H1 (cell line): ENCODE measurements around the gene MBD3. TPM values are rescaled to one million over a fixed set of nuclear protein-coding genes. Genes with fewer than 3 reads are reported as not detected.
"Not testable (repeated sequence)": the region's sequence is repeated elsewhere in the genome, so short reads cannot be mapped to it uniquely, and the experiment has no call there.

Experiments
- CTCF ChIA-PET: fragments of 300-600 bp; sonication (Branson Sonifier 250); formaldehyde crosslinking; loops from one replicate; lab custom pipeline; 2021; ENCODE audit not compliant: partially characterized antibody; lab: Charles Lee
- POLR2A ChIA-PET: fragments of 300-600 bp; sonication (Branson Sonifier 250); formaldehyde crosslinking; loops from one replicate; lab custom pipeline; 2021; ENCODE audit warnings: inconsistent platforms; ENCODE audit not compliant: partially characterized antibody; lab: Charles Lee
- DNase-seq, 2 experiments: peaks; one replicate each; pipeline versions ENCODE4 v3.0.0 to v3.0.0-alpha.2; 2010 to 2022; ENCODE audit warnings: low spot score in 2 of 2, low read depth in 1 of 2, mixed read lengths in 1 of 2
- FAIRE-seq: peaks from 2 replicates; lab custom pipeline; 2011; peaks lifted over from hg19 to GRCh38; lab: Jason Lieb, UNC
- H2AFZ ChIP-seq: 2 replicates; pipeline ENCODE4 v1.8.1; 2012; ENCODE audit warnings: low read length, inconsistent platforms
- H2AK5ac ChIP-seq: 2 replicates; pipeline ENCODE4 v1.6.1; 2013; ENCODE audit warnings: low read depth, low read length
- H2BK120ac ChIP-seq: replicated peaks from 2 replicates; pipeline ENCODE3; 2013; ENCODE audit warnings: low read depth, low read length, inconsistent platforms
- H2BK12ac ChIP-seq: 2 replicates; pipeline ENCODE4 v1.6.1; 2013; ENCODE audit warnings: low read depth, low read length
- H2BK15ac ChIP-seq: 2 replicates; pipeline ENCODE4 v1.6.1; 2013; ENCODE audit warnings: low read length
- H2BK20ac ChIP-seq: 2 replicates; pipeline ENCODE4 v1.6.1; 2013; ENCODE audit warnings: low read length
- H2BK5ac ChIP-seq: 2 replicates; pipeline ENCODE4 v1.6.1; 2013; ENCODE audit warnings: low read depth, low read length
- H3K14ac ChIP-seq: 2 replicates; pipeline ENCODE4 v1.6.1; 2013; ENCODE audit warnings: inconsistent platforms; ENCODE audit not compliant: insufficient read length
- H3K18ac ChIP-seq: 2 replicates; pipeline ENCODE4 v1.6.1; 2013; ENCODE audit warnings: low read length; ENCODE audit errors: extremely low read depth
- H3K23ac ChIP-seq: 2 replicates; pipeline ENCODE4 v1.6.1; 2013; ENCODE audit warnings: inconsistent platforms; ENCODE audit not compliant: insufficient read length
- H3K23me2 ChIP-seq: 2 replicates; pipeline ENCODE4 v1.6.1; 2013; ENCODE audit warnings: low read depth, low read length
- H3K27ac ChIP-seq: 2 replicates; pipeline ENCODE4 v1.6.1; 2011; ENCODE audit warnings: low read depth, low read length, inconsistent platforms
- H3K27me3 ChIP-seq, 4 experiments: replicated peaks in 1 of 4; 1 replicate in 1 of 4; 2 replicates in 3 of 4; pipeline versions ENCODE4 v1.6.1 to v1.8.1; 2011 to 2013; ENCODE audit warnings: low read length in 3 of 4, mild to moderate bottlenecking in 3 of 4, inconsistent platforms in 2 of 4, mixed read lengths in 2 of 4, moderate library complexity in 1 of 4; ENCODE audit not compliant: control insufficient read depth in 3 of 4, insufficient read depth in 3 of 4; ENCODE audit errors: extremely low read depth in 1 of 4
- H3K36me3 ChIP-seq, 4 experiments: 2 replicates each; pipeline versions ENCODE4 v1.6.1 to v1.8.1; 2011 to 2013; ENCODE audit warnings: mild to moderate bottlenecking in 4 of 4, low read length in 3 of 4, moderate library complexity in 2 of 4, control low read depth in 1 of 4, inconsistent platforms in 1 of 4; ENCODE audit not compliant: insufficient read depth in 4 of 4, control insufficient read depth in 2 of 4
- H3K4ac ChIP-seq: replicated peaks from 2 replicates; pipeline ENCODE3; 2013; ENCODE audit warnings: low read length, low read depth, mixed read lengths, inconsistent platforms; ENCODE audit not compliant: insufficient read length
- H3K4me1 ChIP-seq, 4 experiments: replicated peaks in 1 of 4; 1 replicate in 1 of 4; 2 replicates in 3 of 4; pipeline versions ENCODE4 v1.6.1 to v1.8.1; 2011 to 2013; ENCODE audit warnings: low read length in 3 of 4, inconsistent platforms in 2 of 4, mixed read lengths in 1 of 4; ENCODE audit not compliant: insufficient read depth in 4 of 4, control insufficient read depth in 3 of 4
- H3K4me2 ChIP-seq, 2 experiments: 2 replicates each; pipeline versions ENCODE4 v1.6.1 to v1.8.1; 2011 to 2013; ENCODE audit warnings: low read depth in 2 of 2, low read length in 2 of 2, control low read depth in 1 of 2, inconsistent platforms in 1 of 2, mild to moderate bottlenecking in 1 of 2; ENCODE audit not compliant: insufficient read depth in 1 of 2
- H3K4me3 ChIP-seq, 4 experiments: fragments of 200-600, 300-600 bp in 1 of 4; sonication (generic), shearing (Covaris generic), sonication (Bioruptor Twin) in 1 of 4; 2 replicates each; pipeline versions ENCODE4 v1.5.1 to v1.8.1; 2011 to 2016; ENCODE audit warnings: low read length in 4 of 4, low read depth in 3 of 4, control low read depth in 2 of 4, inconsistent platforms in 2 of 4, mild to moderate bottlenecking in 2 of 4, mixed read lengths in 1 of 4, moderate library complexity in 1 of 4; ENCODE audit not compliant: insufficient read depth in 2 of 4; ENCODE audit errors: extremely low read depth in 1 of 4
- H3K56ac ChIP-seq: replicated peaks from 2 replicates; pipeline ENCODE3; 2013; ENCODE audit warnings: low read depth, mild to moderate bottlenecking, mixed read lengths, low read length, inconsistent platforms; ENCODE audit not compliant: insufficient read length
- H3K79me1 ChIP-seq: 2 replicates; pipeline ENCODE4 v1.6.1; 2013; ENCODE audit warnings: low read depth, low read length, control low read depth
- H3K79me2 ChIP-seq, 2 experiments: 2 replicates each; pipeline versions ENCODE4 v1.6.1 to v1.8.1; 2012 to 2013; ENCODE audit warnings: low read length in 2 of 2, mild to moderate bottlenecking in 2 of 2, inconsistent platforms in 1 of 2; ENCODE audit not compliant: insufficient read depth in 2 of 2, control insufficient read depth in 1 of 2
- H3K9ac ChIP-seq, 4 experiments: replicated peaks in 1 of 4; 1 replicate in 1 of 4; 2 replicates in 3 of 4; pipeline versions ENCODE4 v1.6.1 to v1.8.1; 2011 to 2013; ENCODE audit warnings: low read depth in 3 of 4, low read length in 3 of 4, control low read depth in 2 of 4, mild to moderate bottlenecking in 2 of 4, moderate library complexity in 2 of 4, inconsistent platforms in 1 of 4; ENCODE audit errors: extremely low read depth in 1 of 4
- H3K9me3 ChIP-seq, 2 experiments: 2 replicates each; pipeline versions ENCODE4 v1.6.1 to v1.8.1; 2012 to 2013; ENCODE audit warnings: mild to moderate bottlenecking in 2 of 2, moderate library complexity in 2 of 2, control low read depth in 1 of 2, inconsistent platforms in 1 of 2, low read depth in 1 of 2, low read length in 1 of 2, mixed read lengths in 1 of 2; ENCODE audit not compliant: insufficient read depth in 2 of 2
- H4K20me1 ChIP-seq, 2 experiments: replicated peaks in 1 of 2; 2 replicates each; pipeline versions ENCODE3 to v1.8.1; 2011 to 2013; ENCODE audit warnings: inconsistent platforms in 2 of 2, low read length in 2 of 2, mild to moderate bottlenecking in 1 of 2; ENCODE audit not compliant: insufficient read depth in 2 of 2, control insufficient read depth in 1 of 2
- H4K5ac ChIP-seq: 2 replicates; pipeline ENCODE4 v1.6.1; 2013; ENCODE audit warnings: low read length, low read depth, mixed read lengths, inconsistent platforms; ENCODE audit not compliant: insufficient read length
- H4K8ac ChIP-seq: 2 replicates; pipeline ENCODE4 v1.8.0; 2013; ENCODE audit warnings: mild to moderate bottlenecking, moderate library complexity, low read length, inconsistent platforms; ENCODE audit not compliant: insufficient read depth; ENCODE audit errors: extremely low read depth
- H4K91ac ChIP-seq: replicated peaks from 2 replicates; pipeline ENCODE3; 2013; ENCODE audit warnings: low read length, mixed read lengths, inconsistent platforms; ENCODE audit not compliant: insufficient read length
- CHD1 ChIP-seq: IDR thresholded peaks from 2 replicates; pipeline ENCODE4 v1.6.1; 2012; ENCODE audit warnings: low read depth, low read length, improper control_type of control experiment
- FOSL1 ChIP-seq: IDR thresholded peaks from 2 replicates; pipeline ENCODE4 v1.6.1; 2011; ENCODE audit warnings: mild to moderate bottlenecking, low read depth, low read length, moderate library complexity; ENCODE audit not compliant: insufficient read depth
- ZNF274 ChIP-seq: IDR thresholded peaks from 2 replicates; pipeline ENCODE4 v1.7.0; 2012; ENCODE audit warnings: low read length, borderline replicate concordance; ENCODE audit errors: extremely low read depth
- WGBS, 2 experiments: shearing (Covaris generic) in 1 of 2; methylation state at CpG; one replicate each; pipeline versions ENCODE4 v1.1.6 to v1.1.7; 2013 to 2015; ENCODE audit warnings: low lambda C conversion rate in 2 of 2, mixed read lengths in 2 of 2, inconsistent platforms in 1 of 2, low coverage in 1 of 2, missing lambda C conversion rate in 1 of 2; ENCODE audit not compliant: insufficient replicate concordance in 2 of 2, insufficient coverage in 1 of 2, insufficient read length in 1 of 2; ENCODE audit errors: extremely low coverage in 1 of 2, missing lambda C conversion rate in 1 of 2; 5-methylcytosine and 5-hydroxymethylcytosine counted together
- polyA plus RNA-seq, 7 experiments: library from polyadenylated mRNA; depleted of rRNA in 3 of 7; stranded (reverse) in 5 of 7; unstranded in 2 of 7; fragments of >200 nt in 5 of 7; fragments of 200-250 nt in 2 of 7; gene quantifications; 1 replicate in 5 of 7; 2 replicates in 1 of 7; 4 replicates in 1 of 7; pipeline versions ENCODE4 v1.2.1 to v1.2.3, GENCODE V29; 2011 to 2013; ENCODE audit warnings: missing spikeins in 2 of 7, mixed read lengths in 2 of 7
- total RNA-seq: library from RNA; stranded (reverse); fragmentation: NEBNext Ultra II Directional; extraction: Animal tissue kit (Norgen Biotek cat#: 25700); gene quantifications from 2 replicates; pipeline ENCODE4 v1.2.1, GENCODE V29; 2021
- TF ChIP-seq, protein P1 (sequence below): IDR thresholded peaks from 2 replicates; pipeline ENCODE4 v1.6.1; 2011; ENCODE audit warnings: low read length, improper control_type of control experiment
- TF ChIP-seq, protein P2 (sequence below): IDR thresholded peaks from 2 replicates; pipeline ENCODE4 v1.6.1; 2012; ENCODE audit warnings: low read length, inconsistent platforms

MBD3 gene
- total and polyA plus RNA-seq, 2 of the 8 experiments (the other 6 are each of a cell fraction or from before 2014, with no cell fraction given): 88.2 to 110 TPM

GRCh38 chr19:1592755-1593500 lies at the start of gene MBD3 (continued):
- TF ChIP-seq, protein P1, sequence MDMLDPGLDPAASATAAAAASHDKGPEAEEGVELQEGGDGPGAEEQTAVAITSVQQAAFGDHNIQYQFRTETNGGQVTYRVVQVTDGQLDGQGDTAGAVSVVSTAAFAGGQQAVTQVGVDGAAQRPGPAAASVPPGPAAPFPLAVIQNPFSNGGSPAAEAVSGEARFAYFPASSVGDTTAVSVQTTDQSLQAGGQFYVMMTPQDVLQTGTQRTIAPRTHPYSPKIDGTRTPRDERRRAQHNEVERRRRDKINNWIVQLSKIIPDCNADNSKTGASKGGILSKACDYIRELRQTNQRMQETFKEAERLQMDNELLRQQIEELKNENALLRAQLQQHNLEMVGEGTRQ: no peak
- TF ChIP-seq CHD1 (no peak), ZNF274 (no peak), FOSL1 (no peak)
- TF ChIP-seq, protein P2, sequence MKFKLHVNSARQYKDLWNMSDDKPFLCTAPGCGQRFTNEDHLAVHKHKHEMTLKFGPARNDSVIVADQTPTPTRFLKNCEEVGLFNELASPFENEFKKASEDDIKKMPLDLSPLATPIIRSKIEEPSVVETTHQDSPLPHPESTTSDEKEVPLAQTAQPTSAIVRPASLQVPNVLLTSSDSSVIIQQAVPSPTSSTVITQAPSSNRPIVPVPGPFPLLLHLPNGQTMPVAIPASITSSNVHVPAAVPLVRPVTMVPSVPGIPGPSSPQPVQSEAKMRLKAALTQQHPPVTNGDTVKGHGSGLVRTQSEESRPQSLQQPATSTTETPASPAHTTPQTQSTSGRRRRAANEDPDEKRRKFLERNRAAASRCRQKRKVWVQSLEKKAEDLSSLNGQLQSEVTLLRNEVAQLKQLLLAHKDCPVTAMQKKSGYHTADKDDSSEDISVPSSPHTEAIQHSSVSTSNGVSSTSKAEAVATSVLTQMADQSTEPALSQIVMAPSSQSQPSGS: no peak

- peaks cover 10 to 39% of the 10 kb centered on the region in 2 experiments for H4K20me1 ChIP-seq
- not testable (repeated sequence) for H2AK5ac ChIP-seq, H4K8ac ChIP-seq, H3K9me3 ChIP-seq, H3K4me3 ChIP-seq, H3K18ac ChIP-seq, DNase-seq, H3K4ac ChIP-seq, H3K56ac ChIP-seq, H3K4me2 ChIP-seq, H2AFZ ChIP-seq, H3K9ac ChIP-seq, H4K91ac ChIP-seq, H3K14ac ChIP-seq, H3K23ac ChIP-seq, H2BK5ac ChIP-seq, FAIRE-seq, H3K27ac ChIP-seq, H2BK15ac ChIP-seq, H3K4me1 ChIP-seq, H2BK120ac ChIP-seq, H2BK12ac ChIP-seq, H2BK20ac ChIP-seq, H3K27me3 ChIP-seq, H3K23me2 ChIP-seq, H4K5ac ChIP-seq
- WGBS, 2 experiments: 89% methylated on average over 9 of the region's 10 CpGs; no CpG with 5 or more reads in 1 of the 2 experiments
- peaks cover 4 to 85% of the 10 kb centered on the region in 2 experiments; a peak in 3 of 4 replicates for H3K79me2 ChIP-seq
- H3K79me1 ChIP-seq: peaks cover 20% of the 10 kb centered on the region
- peaks cover 18 to 85% (median 50%) of the 10 kb centered on the region in 4 experiments for H3K36me3 ChIP-seq
- CTCF ChIA-PET: interaction anchor here (0.6 to 1.6 kb wide), 6 partner anchors 9 to 809 kb away, joined by 3 to 7 read pairs (median 4); no protein-coding TSS in a partner anchor
- POLR2A ChIA-PET: interaction anchor here (0.6 to 2.6 kb wide), 11 partner anchors 9 to 553 kb away, joined by 3 to 27 read pairs (median 4); partner anchors contain the start of gene TCF3
Observed at GRCh38 chr19:1640893-1641448, 48.3 kb upstream of the MBD3 start.
